ENCODE results near the gene NKX2-4. TPM values are rescaled to one million over a fixed set of nuclear protein-coding genes. Genes with fewer than 3 reads are reported as not detected.

The NKX2-4 gene
- total and polyA plus RNA-seq, 2 of the 13 experiments (the other 11 are each of a cell fraction or from before 2014, with no cell fraction given): not detected

DNA sequence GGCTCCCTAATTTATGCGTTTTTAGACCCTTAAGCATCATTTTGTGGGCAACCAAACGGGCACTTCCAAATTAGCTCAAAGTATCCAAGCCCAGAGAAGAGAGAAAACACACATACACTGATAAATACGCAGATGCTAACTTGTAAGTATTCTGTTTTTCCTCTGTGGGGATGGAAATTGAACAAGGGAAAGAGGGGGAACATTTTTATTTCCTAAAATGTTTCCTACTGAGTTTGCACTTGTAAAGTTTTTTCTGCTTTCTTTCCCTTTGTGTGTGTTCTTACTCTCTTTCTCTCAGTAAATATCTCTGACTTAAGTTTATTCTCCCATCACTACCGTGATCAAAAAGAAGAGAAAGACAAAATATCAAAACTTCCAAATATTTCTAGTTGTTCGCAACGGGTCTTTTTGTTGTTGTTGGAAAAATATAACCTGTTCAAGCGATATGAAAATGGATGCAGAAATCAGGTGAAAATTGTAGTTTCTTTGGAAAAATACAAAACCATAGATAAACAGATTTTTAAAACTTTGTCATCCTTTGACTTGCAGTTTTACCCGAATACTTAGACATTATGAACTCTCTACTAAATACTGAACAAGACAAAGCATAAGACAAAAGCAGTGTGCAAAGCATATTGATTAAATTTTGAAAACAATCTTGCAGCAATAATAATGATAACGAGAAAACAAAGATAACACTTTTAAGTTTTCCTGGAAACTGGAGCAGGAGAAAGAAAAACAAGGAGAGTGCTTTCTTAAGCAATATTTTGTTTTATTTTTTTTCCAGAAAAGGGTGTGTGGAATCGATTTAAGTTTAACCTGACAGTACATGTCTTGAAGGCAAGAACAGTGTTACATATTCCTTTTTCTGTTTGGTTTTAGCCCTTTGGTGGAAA lies 1.0 kb upstream of the NKX2-4 start:
- TF ChIP-seq, protein P1, sequence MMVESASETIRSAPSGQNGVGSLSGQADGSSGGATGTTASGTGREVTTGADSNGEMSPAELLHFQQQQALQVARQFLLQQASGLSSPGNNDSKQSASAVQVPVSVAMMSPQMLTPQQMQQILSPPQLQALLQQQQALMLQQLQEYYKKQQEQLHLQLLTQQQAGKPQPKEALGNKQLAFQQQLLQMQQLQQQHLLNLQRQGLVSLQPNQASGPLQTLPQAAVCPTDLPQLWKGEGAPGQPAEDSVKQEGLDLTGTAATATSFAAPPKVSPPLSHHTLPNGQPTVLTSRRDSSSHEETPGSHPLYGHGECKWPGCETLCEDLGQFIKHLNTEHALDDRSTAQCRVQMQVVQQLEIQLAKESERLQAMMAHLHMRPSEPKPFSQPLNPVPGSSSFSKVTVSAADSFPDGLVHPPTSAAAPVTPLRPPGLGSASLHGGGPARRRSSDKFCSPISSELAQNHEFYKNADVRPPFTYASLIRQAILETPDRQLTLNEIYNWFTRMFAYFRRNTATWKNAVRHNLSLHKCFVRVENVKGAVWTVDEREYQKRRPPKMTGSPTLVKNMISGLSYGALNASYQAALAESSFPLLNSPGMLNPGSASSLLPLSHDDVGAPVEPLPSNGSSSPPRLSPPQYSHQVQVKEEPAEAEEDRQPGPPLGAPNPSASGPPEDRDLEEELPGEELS (CRISPR knock-in tag; IDR thresholded peaks at IDR 0.05): no peak
- TF ChIP-seq HBP1 (CRISPR knock-in tag; IDR thresholded peaks at IDR 0.05; ENCODE audit: low read depth) (no peak), AGO1 (IDR thresholded peaks at IDR 0.05; ENCODE audit: low read depth, low read length, poor library complexity, severe bottlenecking) (no peak), ZNF510 (CRISPR knock-in tag; IDR thresholded peaks at IDR 0.05; ENCODE audit: low read depth) (no peak), ZMYM2 (CRISPR knock-in tag; IDR thresholded peaks at IDR 0.05) (no peak), CHD4 (IDR thresholded peaks at IDR 0.05; ENCODE audit: borderline replicate concordance, low read length) (no peak), ARNTL (CRISPR knock-in tag; IDR thresholded peaks at IDR 0.05) (no peak)
- TF ChIP-seq, protein P2, sequence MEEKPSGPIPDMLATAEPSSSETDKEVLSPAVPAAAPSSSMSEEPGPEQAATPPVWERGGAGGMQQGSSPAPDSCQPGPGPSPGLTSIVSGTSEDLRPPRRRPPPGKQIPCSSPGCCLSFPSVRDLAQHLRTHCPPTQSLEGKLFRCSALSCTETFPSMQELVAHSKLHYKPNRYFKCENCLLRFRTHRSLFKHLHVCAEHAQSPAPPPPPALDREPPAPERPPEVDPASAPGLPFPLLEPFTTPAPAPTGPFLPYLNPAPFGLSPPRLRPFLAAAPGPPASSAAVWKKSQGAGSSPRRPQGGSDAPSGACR (CRISPR knock-in tag; IDR thresholded peaks at IDR 0.05): no peak
- H3K9ac ChIP-seq (ENCODE audit: insufficient read depth, low read depth, low read length): no peak overlapping the region
- ChIA-PET CTCF (ENCODE audit: low intra/inter-chr PET ratio, low total read pairs) (no interaction called here), POLR2A (no interaction called here)
- in situ Hi-C loops (cut with HindIII; ENCODE audit: extremely low pct_ligation_motif_present, low pct_unique_long_range_greater_than_20kb): no loop called here
- no peak overlapping the region for H3K27ac ChIP-seq (ENCODE audit: extremely low read length, insufficient read depth, low read length)
- no peaks in the 10 kb centered on the region for H3K36me3 ChIP-seq (replicated peaks in 1 of 2; ENCODE audit: control insufficient read depth in 1 of 2, insufficient read depth in 2 of 2, low read length in 2 of 2)
- H2AFZ ChIP-seq (ENCODE audit: low read length): no peak overlapping the region
- H3K4me2 ChIP-seq (ENCODE audit: low read depth, low read length): no peak overlapping the region
- H3K9me3 ChIP-seq (ENCODE audit: low read length): no peaks in the 10 kb centered on the region
- WGBS (ENCODE audit: low lambda C conversion rate): 20% methylated on average over 10 of the region's 10 CpGs
- no peak overlapping the region for H3K4me3 ChIP-seq (replicated peaks in 1 of 3; ENCODE audit: insufficient read depth in 1 of 3, low read depth in 2 of 3, low read length in 3 of 3)
- BruUV-seq (replicated peaks): no TSS peak
- no peaks in the 10 kb centered on the region for H3K79me2 ChIP-seq (ENCODE audit: insufficient read depth, low read length)
- H4K20me1 ChIP-seq (ENCODE audit: insufficient read depth, low read length): no peaks in the 10 kb centered on the region
- no peaks in the 10 kb centered on the region for H3K4me1 ChIP-seq (ENCODE audit: insufficient read depth, low read length)
- intact Hi-C loops (cut with micrococcal nuclease; ENCODE audit: unreplicated experiment): no loop called here
- FAIRE-seq (no peak), ATAC-seq (no peak), DNase-seq (ENCODE audit: low spot score) (no peak)
- H3K27me3 ChIP-seq (ENCODE audit: control insufficient read depth in 1 of 2, insufficient read depth in 2 of 2, low read length in 2 of 2): no peaks in the 10 kb centered on the region

All from HepG2 (cell line).